Measurements from ENCODE around the gene CDY2B. TPM values are rescaled to one million over a fixed set of nuclear protein-coding genes. Genes with fewer than 3 reads are reported as not detected.
"Not testable (repeated sequence)": the region's sequence is repeated elsewhere in the genome, so short reads cannot be mapped to it uniquely, and the experiment has no call there.

CDY2B gene, protein sequence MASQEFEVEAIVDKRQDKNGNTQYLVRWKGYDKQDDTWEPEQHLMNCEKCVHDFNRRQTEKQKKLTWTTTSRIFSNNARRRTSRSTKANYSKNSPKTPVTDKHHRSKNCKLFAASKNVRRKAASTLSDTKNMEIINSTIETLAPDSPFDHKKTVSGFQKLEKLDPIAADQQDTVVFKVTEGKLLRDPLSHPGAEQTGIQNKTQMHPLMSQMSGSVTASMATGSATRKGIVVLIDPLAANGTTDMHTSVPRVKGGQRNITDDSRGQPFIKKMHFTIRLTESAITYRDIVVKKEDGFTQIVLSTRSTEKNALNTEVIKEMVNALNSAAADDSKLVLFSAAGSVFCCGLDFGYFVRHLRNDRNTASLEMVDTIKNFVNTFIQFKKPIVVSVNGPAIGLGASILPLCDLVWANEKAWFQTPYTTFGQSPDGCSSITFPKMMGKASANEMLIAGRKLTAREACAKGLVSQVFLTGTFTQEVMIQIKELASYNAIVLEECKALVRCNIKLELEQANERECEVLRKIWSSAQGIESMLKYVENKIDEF
- not detected for total RNA-seq
- polyA plus RNA-seq, result not detected
- long read RNA-seq, donor 1, result 0 reads
- long read RNA-seq, donor 2, result 0 reads
- long read RNA-seq, donor 3, result 0 reads
- long read RNA-seq, donor 4, result 0 reads

DNA sequence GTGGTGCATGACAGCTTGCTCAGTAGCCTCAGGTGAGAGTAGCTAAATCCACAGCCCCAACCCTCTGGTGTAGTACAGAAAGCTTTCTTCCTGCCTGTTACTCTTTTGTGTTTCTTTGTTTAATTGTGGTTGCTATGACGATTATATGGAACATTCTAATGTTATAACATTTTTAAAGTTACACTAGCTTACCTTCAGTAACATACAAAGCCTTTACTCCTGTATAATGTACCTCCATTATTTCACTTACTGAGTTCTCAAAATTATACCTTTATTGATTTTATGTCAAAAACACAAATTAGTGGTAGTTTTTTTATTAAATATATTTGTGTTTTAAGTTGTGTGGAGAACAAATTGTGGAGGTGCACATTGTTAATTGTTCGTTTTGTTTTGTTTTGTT lies at the start of gene CDY2B:
TSS of gene CDY2B (minus strand) at position 101 of the 400 bp plus-strand sequence. CDS start 328 bp downstream, outside the sequence.
- intact Hi-C loops (cut with DNase I), result not testable (repeated sequence)

DNA sequence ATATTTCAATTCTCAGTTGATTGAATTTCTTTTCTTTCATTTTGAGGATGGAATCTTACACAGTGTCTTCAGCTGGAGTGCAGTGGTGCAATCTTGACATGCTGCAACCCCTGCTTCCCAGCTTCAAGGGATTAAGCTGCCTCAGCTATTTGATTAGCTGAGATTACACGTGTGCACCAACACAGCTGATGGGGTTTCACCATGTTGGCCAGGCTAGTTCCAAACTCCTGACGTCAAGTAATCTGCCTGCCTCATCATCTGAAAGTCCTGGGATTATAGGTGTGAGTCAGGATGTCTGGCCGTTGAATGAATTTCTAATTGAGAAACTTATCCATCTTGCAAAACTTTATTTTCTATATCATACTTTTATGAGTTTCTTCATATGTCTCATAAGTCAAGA lies 28.0 kb upstream of the CDY2B start:
- intact Hi-C loops (cut with DNase I); H3K27ac ChIP-seq (ENCODE audit: low read length); DNase-seq; H3K4me1 ChIP-seq (ENCODE audit: control insufficient read depth, insufficient read depth, low read length); H3K27me3 ChIP-seq (ENCODE audit: control insufficient read depth, insufficient read depth); H3K4me3 ChIP-seq (ENCODE audit: low read length); H3K9me3 ChIP-seq (ENCODE audit: control insufficient read depth, low read length); ATAC-seq: not testable (repeated sequence)
- WGBS, result no CpG with 5 or more reads among the region's 3 CpGs

More for the DNA sequence above, at the start of gene CDY2B:
- not testable (repeated sequence) for H3K9me3 ChIP-seq (ENCODE audit: control insufficient read depth, low read length); H3K27ac ChIP-seq (ENCODE audit: low read length); H3K4me3 ChIP-seq (ENCODE audit: low read length); DNase-seq; H3K4me1 ChIP-seq (ENCODE audit: control insufficient read depth, insufficient read depth, low read length); H3K27me3 ChIP-seq (ENCODE audit: control insufficient read depth, insufficient read depth); ATAC-seq
- WGBS, result no CpG with 5 or more reads among the region's 2 CpGs

DNA sequence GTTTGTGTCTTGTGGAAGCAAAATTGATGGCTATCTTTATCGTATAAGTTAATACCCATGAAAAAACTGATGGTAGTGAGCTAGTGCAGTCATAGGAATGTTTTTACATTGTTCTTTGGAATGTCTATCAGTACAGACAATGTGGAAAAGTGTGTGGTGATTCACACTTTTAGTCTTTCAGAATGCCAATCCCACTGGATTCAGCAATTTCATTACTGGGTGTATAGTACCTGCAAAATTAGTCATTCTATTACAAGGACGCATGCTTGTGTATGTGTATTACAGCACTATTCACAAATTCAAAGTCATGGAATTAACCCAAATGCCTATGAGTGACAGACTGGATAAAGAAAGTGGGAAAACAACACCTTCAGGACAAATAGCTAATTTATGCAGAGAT lies 27.3 kb upstream of the CDY2B start:
- H3K4me3 ChIP-seq (ENCODE audit: low read length); H3K4me1 ChIP-seq (ENCODE audit: control insufficient read depth, insufficient read depth, low read length); ATAC-seq; DNase-seq; intact Hi-C loops (cut with DNase I); H3K27ac ChIP-seq (ENCODE audit: low read length); H3K27me3 ChIP-seq (ENCODE audit: control insufficient read depth, insufficient read depth); H3K9me3 ChIP-seq (ENCODE audit: control insufficient read depth, low read length): not testable (repeated sequence)
- WGBS, result no CpG with 5 or more reads among the region's 2 CpGs

DNA sequence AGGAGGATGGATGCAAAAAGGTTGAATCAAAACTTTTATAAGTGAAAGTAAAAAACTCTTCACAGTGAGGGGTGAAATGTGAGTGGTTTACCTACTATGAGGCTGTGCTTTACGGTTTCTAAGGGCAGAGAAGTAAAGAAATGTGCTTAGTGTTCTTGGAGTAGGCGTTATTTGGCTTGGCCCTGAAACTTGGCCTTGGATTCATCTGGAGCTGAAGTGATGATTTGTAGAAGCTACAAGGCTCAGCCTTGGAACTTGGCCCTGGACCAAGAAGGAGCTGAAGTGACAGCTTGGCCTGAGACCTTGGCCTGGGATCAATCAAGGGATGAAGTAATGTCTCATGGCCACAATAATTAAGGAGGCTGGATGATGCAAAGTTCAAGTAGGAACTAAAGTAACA lies 1.7 kb upstream of the CDY2B start:
- H3K27ac ChIP-seq (ENCODE audit: low read length); H3K4me3 ChIP-seq (ENCODE audit: low read length); H3K9me3 ChIP-seq (ENCODE audit: control insufficient read depth, low read length); DNase-seq; H3K27me3 ChIP-seq (ENCODE audit: control insufficient read depth, insufficient read depth); H3K4me1 ChIP-seq (ENCODE audit: control insufficient read depth, insufficient read depth, low read length); intact Hi-C loops (cut with DNase I): not testable (repeated sequence)
- ATAC-seq, result peak in 1 of 2 donors; percentile 87
- WGBS, result no CpG with 5 or more reads among the region's 2 CpGs

DNA sequence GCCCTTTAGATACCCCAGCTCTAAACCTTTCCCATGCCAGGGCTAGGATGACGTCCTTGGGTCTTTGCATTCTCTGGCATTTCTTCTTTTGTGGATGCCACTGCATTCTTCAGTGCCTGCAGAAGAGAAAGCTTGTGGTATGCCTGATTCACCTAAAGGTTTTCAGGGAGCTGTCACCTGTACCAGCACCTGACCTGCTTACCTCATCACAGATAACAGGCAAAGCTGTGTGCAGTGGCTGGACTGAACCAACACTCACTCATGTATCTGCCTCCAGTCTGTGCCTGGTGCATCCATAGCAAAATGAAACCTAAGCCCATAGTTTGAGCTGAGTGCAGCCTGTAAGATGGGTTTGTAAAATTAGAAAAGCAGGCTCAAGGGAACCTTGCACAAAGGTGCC lies 3.3 kb downstream of the CDY2B start:
- H3K27ac ChIP-seq (ENCODE audit: low read length); H3K4me3 ChIP-seq (ENCODE audit: low read length); H3K9me3 ChIP-seq (ENCODE audit: control insufficient read depth, low read length); H3K4me1 ChIP-seq (ENCODE audit: control insufficient read depth, insufficient read depth, low read length); ATAC-seq; intact Hi-C loops (cut with DNase I); H3K27me3 ChIP-seq (ENCODE audit: control insufficient read depth, insufficient read depth); DNase-seq: not testable (repeated sequence)
- WGBS, result no CpG with 5 or more reads among the region's 1 CpG

DNA sequence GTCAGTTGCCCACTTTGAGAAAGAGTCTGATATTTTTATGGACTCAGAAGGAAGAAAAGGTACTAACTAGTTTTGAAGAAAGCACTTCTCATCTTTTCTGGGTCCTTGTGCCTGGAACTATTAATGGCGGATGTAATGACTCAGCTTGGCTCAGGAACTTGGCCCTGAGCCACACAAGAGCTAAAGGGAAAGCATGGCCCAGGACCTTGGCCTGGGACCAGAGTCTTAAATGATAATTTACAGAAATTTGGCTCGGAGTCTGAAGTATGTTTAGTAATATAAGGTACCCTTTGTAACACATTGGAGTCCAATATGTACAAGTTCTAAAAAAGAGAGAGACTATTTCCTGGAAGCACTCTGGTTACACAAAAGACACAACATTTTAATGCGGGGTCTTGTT lies 4.6 kb downstream of the CDY2B start:
- H3K9me3 ChIP-seq (ENCODE audit: control insufficient read depth, low read length); H3K27ac ChIP-seq (ENCODE audit: low read length); H3K4me1 ChIP-seq (ENCODE audit: control insufficient read depth, insufficient read depth, low read length); H3K4me3 ChIP-seq (ENCODE audit: low read length); DNase-seq; intact Hi-C loops (cut with DNase I); H3K27me3 ChIP-seq (ENCODE audit: control insufficient read depth, insufficient read depth): not testable (repeated sequence)
- peak in 1 of 2 donors; percentile 19 for ATAC-seq
- WGBS, result no CpG with 5 or more reads among the region's 3 CpGs

DNA sequence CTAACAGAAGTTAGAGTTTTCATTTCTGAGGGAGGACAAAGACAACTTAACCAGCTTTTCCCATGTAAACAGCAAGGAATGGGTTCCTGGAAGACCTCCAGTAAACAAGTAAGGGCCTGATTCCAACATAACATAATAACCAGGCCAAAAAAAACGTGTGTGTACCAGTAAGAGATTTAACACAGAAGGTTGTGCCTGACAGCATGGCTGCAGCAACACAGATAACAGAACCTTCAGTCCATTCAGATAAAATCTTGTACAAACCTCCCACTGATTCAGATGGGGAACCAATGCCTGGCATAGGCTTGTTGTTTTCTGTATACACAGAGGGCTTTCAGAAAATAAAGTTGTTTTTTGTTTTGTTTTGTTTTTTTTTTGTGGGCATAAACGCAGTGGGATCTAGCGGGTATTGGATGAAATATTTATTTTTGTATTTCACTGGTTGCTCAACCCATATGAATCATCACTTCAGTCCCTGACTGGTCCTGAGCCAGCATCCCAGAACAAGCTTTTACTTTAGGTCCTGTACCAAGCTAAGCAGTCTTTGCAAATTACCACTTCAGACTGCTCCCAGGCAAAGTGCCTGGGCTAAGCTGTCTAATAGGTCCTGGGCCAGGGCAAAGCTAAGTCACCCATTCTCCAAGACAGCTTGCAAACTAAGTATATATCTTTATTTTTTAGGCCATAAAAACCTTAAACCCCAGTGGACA lies 8.7 kb downstream of the CDY2B start:
- H3K9me3 ChIP-seq (ENCODE audit: control insufficient read depth, low read length); DNase-seq; H3K4me3 ChIP-seq (ENCODE audit: low read length); H3K27me3 ChIP-seq (ENCODE audit: control insufficient read depth, insufficient read depth); H3K27ac ChIP-seq (ENCODE audit: low read length); H3K4me1 ChIP-seq (ENCODE audit: control insufficient read depth, insufficient read depth, low read length); intact Hi-C loops (cut with DNase I): not testable (repeated sequence)
- WGBS, result no CpG with 5 or more reads among the region's 3 CpGs
- peak in 1 of 2 donors; percentile 92 for ATAC-seq

DNA sequence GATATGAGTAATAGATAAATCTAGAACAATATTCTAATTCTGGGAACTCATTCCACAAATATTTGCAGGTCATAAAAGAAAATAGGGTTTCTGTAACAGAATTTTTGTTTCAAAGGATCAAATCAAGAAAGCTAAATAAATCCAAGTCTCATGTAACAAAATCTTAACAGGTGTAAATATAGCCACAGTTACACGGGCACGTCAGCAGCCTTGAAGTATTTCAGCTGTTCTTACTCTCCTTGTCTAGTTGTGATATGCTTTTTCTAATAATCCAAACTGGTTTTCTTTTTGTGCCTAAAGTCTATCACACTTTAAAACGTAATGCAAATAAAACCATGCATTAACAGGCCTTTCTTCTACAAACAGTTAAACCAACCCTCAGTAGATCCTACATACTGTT lies 9.3 kb downstream of the CDY2B start:
- H3K9me3 ChIP-seq (ENCODE audit: control insufficient read depth, low read length); H3K27me3 ChIP-seq (ENCODE audit: control insufficient read depth, insufficient read depth); H3K4me3 ChIP-seq (ENCODE audit: low read length); ATAC-seq; H3K27ac ChIP-seq (ENCODE audit: low read length); DNase-seq; H3K4me1 ChIP-seq (ENCODE audit: control insufficient read depth, insufficient read depth, low read length); intact Hi-C loops (cut with DNase I): not testable (repeated sequence)
- WGBS, result no CpG with 5 or more reads among the region's 3 CpGs

DNA sequence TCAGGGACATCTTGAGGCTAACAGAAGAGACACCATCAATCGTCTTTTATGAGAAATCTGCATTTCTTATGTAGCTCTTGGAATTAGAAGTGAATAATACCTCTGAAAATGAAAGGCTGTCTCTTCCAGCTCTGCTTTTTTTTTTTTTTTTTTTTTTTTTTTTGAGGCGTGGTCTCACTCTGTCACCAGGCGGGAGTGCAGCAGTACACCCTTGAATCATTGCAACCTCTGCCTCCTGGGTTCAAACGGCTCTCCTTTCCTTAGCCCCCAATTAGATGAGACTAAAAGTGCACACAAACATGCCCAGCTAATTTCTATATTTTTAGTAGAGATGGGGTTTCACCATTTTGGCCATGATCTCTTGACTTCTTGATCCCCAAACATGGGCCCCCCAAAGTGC lies 12.2 kb downstream of the CDY2B start:
- H3K27me3 ChIP-seq (ENCODE audit: control insufficient read depth, insufficient read depth); ATAC-seq; H3K9me3 ChIP-seq (ENCODE audit: control insufficient read depth, low read length); DNase-seq; H3K4me1 ChIP-seq (ENCODE audit: control insufficient read depth, insufficient read depth, low read length); H3K27ac ChIP-seq (ENCODE audit: low read length); intact Hi-C loops (cut with DNase I); H3K4me3 ChIP-seq (ENCODE audit: low read length): not testable (repeated sequence)
- WGBS, result no CpG with 5 or more reads among the region's 4 CpGs

DNA sequence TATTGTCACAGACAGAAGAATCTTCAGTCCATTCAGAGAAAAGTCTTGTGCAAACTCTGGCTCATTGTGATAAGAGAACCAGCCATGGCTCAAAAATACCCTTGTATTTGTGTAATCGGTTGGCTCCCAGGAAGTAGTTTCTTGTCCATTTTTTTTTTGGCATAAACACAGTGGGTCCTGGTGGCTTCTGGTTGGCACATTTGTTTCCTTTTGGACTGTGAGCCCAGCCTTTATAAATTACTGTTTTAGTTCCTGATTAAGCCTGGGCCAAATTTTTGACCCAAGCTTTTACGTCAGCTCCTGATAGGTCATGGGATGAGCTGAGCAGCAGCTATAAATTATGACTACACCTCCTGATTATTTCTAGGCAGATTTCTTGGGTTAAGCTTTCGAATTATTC lies 19.4 kb downstream of the CDY2B start:
- H3K27ac ChIP-seq (ENCODE audit: low read length); ATAC-seq; H3K4me3 ChIP-seq (ENCODE audit: low read length); DNase-seq; H3K4me1 ChIP-seq (ENCODE audit: control insufficient read depth, insufficient read depth, low read length); H3K27me3 ChIP-seq (ENCODE audit: control insufficient read depth, insufficient read depth); H3K9me3 ChIP-seq (ENCODE audit: control insufficient read depth, low read length); intact Hi-C loops (cut with DNase I): not testable (repeated sequence)
- WGBS, result no CpG with 5 or more reads among the region's 3 CpGs

Measured in right cardiac atrium (tissue), 5 donors.